ENCODE results near the gene NACAD. TPM values are rescaled to one million over a fixed set of nuclear protein-coding genes. Genes with fewer than 3 reads are reported as not detected.

The NACAD gene
- total and polyA plus RNA-seq, 2 experiments from 2014 or later = 1.4 to 3.9 TPM

- H3K27me3 ChIP-seq = no peaks in the 10 kb centered on the region
- no peaks in the 10 kb centered on the region for H4K20me1 ChIP-seq (ENCODE audit: insufficient read depth, poor library complexity, severe bottlenecking)
- no peak overlapping the region for H3K27ac ChIP-seq
- DNase-seq (ENCODE audit: low spot score) = no peak
- no peak overlapping the region for H2AFZ ChIP-seq
- H3K79me2 ChIP-seq = no peaks in the 10 kb centered on the region
- no peaks in the 10 kb centered on the region for H3K9me3 ChIP-seq (ENCODE audit: low read depth)
- H3K9me2 ChIP-seq (replicated peaks; ENCODE audit: insufficient read depth) = no peaks in the 10 kb centered on the region
- H3K4me1 ChIP-seq (ENCODE audit: insufficient read depth) = no peaks in the 10 kb centered on the region
- TF ChIP-seq EZH2 (IDR thresholded peaks at IDR 0.05; ENCODE audit: borderline replicate concordance) (no peak), CTCF (IDR thresholded peaks at IDR 0.05; ENCODE audit: poor library complexity) (no peak), EZH2phosphoT487 (IDR thresholded peaks at IDR 0.05; ENCODE audit: low read depth, severe bottlenecking, unreplicated experiment) (no peak)
- no peaks in the 10 kb centered on the region for H3K36me3 ChIP-seq (replicated peaks; ENCODE audit: insufficient read depth, low read depth)
- H3K4me2 ChIP-seq = no peak overlapping the region
- WGBS (ENCODE audit: low lambda C conversion rate, missing lambda C conversion rate) = 92% methylated on average over 16 of the region's 16 CpGs
- H3K4me3 ChIP-seq = no peak overlapping the region
Observed at GRCh38 chr7:45074528-45075354, 14.0 kb downstream of the NACAD start.

- Histone ChIP-seq H3K4me3 (no peak overlapping the region), H3K27me3 (no peaks in the 10 kb centered on the region), H3K79me2 (no peaks in the 10 kb centered on the region), H2AFZ (no peak overlapping the region), H3K4me2 (no peak overlapping the region), H3K27ac (no peak overlapping the region), H3K36me3 (replicated peaks; ENCODE audit: insufficient read depth, low read depth) (no peaks in the 10 kb centered on the region), H3K9me3 (ENCODE audit: low read depth) (no peaks in the 10 kb centered on the region), H3K9me2 (replicated peaks; ENCODE audit: insufficient read depth) (no peaks in the 10 kb centered on the region), H3K4me1 (ENCODE audit: insufficient read depth) (no peaks in the 10 kb centered on the region), H4K20me1 (ENCODE audit: insufficient read depth, poor library complexity, severe bottlenecking) (no peaks in the 10 kb centered on the region)
- DNase-seq (ENCODE audit: low spot score) = no peak
- WGBS (ENCODE audit: low lambda C conversion rate, missing lambda C conversion rate) = 92% methylated on average over 14 of the region's 15 CpGs
- TF ChIP-seq CTCF (IDR thresholded peaks at IDR 0.05; ENCODE audit: poor library complexity) = no peak
- no peak for TF ChIP-seq EZH2phosphoT487 (IDR thresholded peaks at IDR 0.05; ENCODE audit: low read depth, severe bottlenecking, unreplicated experiment)
- TF ChIP-seq EZH2 (IDR thresholded peaks at IDR 0.05; ENCODE audit: borderline replicate concordance) = no peak
Observed at GRCh38 chr7:45073786-45074527, 14.8 kb downstream of the NACAD start.

GRCh38 chr7:45073031-45073785 lies 15.6 kb downstream of the NACAD start:
- no peaks in the 10 kb centered on the region for H3K9me3 ChIP-seq (ENCODE audit: low read depth)
- H3K4me2 ChIP-seq = no peak overlapping the region
- H3K4me1 ChIP-seq (ENCODE audit: insufficient read depth) = no peaks in the 10 kb centered on the region
- no peaks in the 10 kb centered on the region for H3K79me2 ChIP-seq
- 92% methylated on average over 16 of the region's 17 CpGs for WGBS (ENCODE audit: low lambda C conversion rate, missing lambda C conversion rate)
- no peak overlapping the region for H3K27ac ChIP-seq
- no peak overlapping the region for H3K4me3 ChIP-seq
- no peak for TF ChIP-seq EZH2phosphoT487 (IDR thresholded peaks at IDR 0.05; ENCODE audit: low read depth, severe bottlenecking, unreplicated experiment)
- no peak for TF ChIP-seq EZH2 (IDR thresholded peaks at IDR 0.05; ENCODE audit: borderline replicate concordance)
- no peak for TF ChIP-seq CTCF (IDR thresholded peaks at IDR 0.05; ENCODE audit: poor library complexity)
- H3K36me3 ChIP-seq (replicated peaks; ENCODE audit: insufficient read depth, low read depth) = no peaks in the 10 kb centered on the region
- H4K20me1 ChIP-seq (ENCODE audit: insufficient read depth, poor library complexity, severe bottlenecking) = no peaks in the 10 kb centered on the region
- no peak overlapping the region for H2AFZ ChIP-seq
- no peaks in the 10 kb centered on the region for H3K9me2 ChIP-seq (replicated peaks; ENCODE audit: insufficient read depth)
- DNase-seq (ENCODE audit: low spot score) = no peak
- no peaks in the 10 kb centered on the region for H3K27me3 ChIP-seq
